ENCODE results near the gene CAMK2A. TPM values are rescaled to one million over a fixed set of nuclear protein-coding genes. Genes with fewer than 3 reads are reported as not detected.
A peak's percentile ranks its signal among the peaks of the same experiment; 100 is the strongest.

CAMK2A gene
- total RNA-seq, 2 experiments from 2014 or later: not detected

DNA sequence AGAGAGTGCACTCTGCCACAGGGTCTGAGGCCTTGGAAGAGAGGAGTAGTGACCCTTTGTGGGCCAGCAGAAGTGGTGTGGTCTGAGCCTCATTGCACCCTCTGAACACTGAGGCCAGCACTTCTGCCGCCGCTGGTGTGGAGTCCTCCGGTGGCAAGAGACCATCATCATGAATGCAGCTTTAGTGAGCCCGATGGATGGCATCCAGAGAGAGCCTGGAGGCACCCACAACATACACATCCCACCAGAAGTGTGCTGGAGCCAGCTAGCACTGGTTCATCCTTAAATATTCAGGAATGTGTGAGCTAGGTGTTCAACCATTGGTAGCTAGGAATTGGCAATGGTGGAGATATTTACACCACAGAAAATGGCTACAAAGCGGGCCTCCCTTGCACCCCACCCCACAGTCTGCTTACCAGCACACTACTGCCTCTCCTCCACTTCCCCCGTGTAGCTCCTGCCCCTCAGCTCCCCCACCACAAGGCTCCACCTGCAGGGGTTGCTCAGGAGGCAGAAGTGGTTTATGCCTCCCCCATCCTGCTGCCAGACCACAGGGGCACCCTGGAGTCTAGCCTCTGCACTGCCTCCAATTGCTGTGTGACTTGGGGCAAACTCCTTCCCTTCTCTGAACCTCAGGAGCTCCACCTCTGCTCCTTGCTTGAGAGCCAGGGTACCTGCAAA is 83.3 kb downstream of the CAMK2A start:
- CTCF ChIA-PET: interaction anchor here (0.6 to 1.2 kb wide), 3 partner anchors 9 to 78 kb away, joined by 3 to 4 read pairs (median 4); no protein-coding TSS in a partner anchor
- intact Hi-C loops (cut with micrococcal nuclease): no loop called here
- peaks cover 20% of the 10 kb centered on the region for H3K4me1 Mint-ChIP-seq (ENCODE audit: low read depth)

DNA sequence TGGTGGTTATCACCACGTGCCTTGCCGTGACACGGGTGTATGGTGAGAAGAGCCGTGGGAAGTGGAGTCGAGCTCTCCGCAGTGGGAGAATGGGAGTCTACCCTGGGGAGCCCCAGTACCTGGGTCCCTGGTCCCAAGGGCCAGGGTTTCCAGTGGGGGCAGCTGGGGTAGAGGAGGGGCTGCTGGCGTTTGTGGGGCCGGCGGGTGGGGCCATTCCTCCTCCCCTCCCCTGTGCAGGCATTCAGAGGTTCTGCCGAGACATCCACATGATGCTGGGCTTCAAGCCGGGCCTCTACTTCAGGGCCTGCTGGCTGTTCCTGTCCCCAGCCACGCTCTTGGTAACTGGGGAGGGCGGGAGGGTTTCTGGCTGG is 85.0 kb downstream of the CAMK2A start:
- DNase-seq (no peak), ATAC-seq (no peak)
- Mint-ChIP-seq H3K27me3 (peaks cover 5% of the 10 kb centered on the region), H3K36me3 (ENCODE audit: low read depth) (no peaks in the 10 kb centered on the region), H3K4me3 (no peak overlapping the region), H3K27ac (no peak overlapping the region), H3K9me3 (no peaks in the 10 kb centered on the region), H3K4me1 (ENCODE audit: low read depth) (peaks cover 17% of the 10 kb centered on the region)
- TF ChIP-seq, protein P1, sequence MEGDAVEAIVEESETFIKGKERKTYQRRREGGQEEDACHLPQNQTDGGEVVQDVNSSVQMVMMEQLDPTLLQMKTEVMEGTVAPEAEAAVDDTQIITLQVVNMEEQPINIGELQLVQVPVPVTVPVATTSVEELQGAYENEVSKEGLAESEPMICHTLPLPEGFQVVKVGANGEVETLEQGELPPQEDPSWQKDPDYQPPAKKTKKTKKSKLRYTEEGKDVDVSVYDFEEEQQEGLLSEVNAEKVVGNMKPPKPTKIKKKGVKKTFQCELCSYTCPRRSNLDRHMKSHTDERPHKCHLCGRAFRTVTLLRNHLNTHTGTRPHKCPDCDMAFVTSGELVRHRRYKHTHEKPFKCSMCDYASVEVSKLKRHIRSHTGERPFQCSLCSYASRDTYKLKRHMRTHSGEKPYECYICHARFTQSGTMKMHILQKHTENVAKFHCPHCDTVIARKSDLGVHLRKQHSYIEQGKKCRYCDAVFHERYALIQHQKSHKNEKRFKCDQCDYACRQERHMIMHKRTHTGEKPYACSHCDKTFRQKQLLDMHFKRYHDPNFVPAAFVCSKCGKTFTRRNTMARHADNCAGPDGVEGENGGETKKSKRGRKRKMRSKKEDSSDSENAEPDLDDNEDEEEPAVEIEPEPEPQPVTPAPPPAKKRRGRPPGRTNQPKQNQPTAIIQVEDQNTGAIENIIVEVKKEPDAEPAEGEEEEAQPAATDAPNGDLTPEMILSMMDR (IDR thresholded peaks at IDR 0.05): no peak
- POLR2A ChIA-PET: interaction anchor here (1.2 kb wide), 1 partner anchor 10 kb away, joined by 5 read pairs; no protein-coding TSS in a partner anchor
- intact Hi-C loops (cut with micrococcal nuclease): no loop called here
- CTCF ChIA-PET: no interaction called here

More for the DNA sequence above, 83.3 kb downstream of the CAMK2A start:
- Mint-ChIP-seq H3K4me3 (no peak overlapping the region), H3K9me3 (no peaks in the 10 kb centered on the region), H3K27me3 (peaks cover 3% of the 10 kb centered on the region), H3K27ac (no peak overlapping the region), H3K36me3 (ENCODE audit: low read depth) (no peaks in the 10 kb centered on the region)
- peak; percentile 38 for ATAC-seq
- POLR2A ChIA-PET: interaction anchor here (0.7 kb wide), 1 partner anchor 183 kb away, joined by 3 read pairs; no protein-coding TSS in a partner anchor
- peak; percentile 13 for DNase-seq
- TF ChIP-seq, protein P1 (IDR thresholded peaks at IDR 0.05): no peak

DNA sequence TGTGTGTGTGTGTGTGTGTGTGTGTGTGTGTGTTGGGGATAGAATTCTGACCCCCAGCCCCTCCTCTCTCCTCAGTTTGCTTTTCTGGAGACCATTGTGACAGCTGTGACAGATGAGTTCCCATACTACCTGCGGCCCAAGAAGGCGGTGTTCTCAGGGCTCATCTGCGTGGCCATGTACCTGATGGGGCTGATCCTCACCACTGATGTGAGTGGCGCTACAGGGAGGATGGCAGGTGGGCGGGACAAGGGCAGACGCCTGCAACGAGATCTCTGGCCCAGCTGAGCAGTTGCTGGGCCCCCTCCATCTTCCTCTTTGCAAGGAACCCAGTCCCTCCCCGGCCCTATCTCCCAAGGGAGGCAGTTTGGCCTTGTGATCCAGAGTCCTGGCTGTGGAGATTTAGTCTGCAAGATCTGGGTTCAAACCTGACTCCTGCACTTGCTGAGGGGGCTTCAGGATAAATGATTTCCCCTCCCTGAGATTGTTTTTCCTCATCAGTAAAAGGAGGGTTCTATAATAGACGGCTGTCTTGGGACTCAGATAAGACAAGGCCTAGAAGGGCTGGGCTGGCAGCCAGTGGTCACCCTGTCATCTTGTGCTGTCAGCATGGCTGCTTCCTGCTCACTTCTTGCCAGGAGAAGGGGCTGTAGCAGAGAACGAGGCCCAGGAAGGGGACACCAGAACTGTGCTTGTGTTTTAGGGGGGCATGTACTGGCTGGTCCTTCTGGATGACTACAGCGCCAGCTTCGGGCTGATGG is 85.6 kb downstream of the CAMK2A start:
- H3K27ac Mint-ChIP-seq: no peak overlapping the region

DNA sequence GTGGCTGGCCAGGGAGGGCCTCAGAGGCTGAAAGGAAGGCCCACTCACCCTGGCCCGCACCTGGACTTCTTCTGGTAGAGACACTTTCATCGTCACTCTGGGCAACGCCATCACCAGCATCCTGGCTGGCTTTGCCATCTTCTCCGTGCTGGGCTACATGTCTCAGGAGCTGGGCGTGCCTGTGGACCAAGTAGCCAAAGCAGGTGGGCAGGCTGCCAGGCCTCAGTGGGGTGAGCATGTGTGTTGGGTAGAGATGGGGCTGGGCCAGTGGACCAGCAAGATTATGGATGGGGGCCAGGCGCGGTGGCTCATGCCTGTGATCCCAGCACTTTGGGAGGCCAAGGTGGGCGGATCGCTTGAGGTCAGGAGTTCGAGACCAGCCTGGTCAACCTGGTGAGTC is 87.1 kb downstream of the CAMK2A start:
- DNase-seq: no peak
- TF ChIP-seq, protein P1 (IDR thresholded peaks at IDR 0.05): no peak
- Mint-ChIP-seq H3K4me3 (no peak overlapping the region), H3K4me1 (ENCODE audit: low read depth) (peaks cover 2% of the 10 kb centered on the region), H3K27ac (no peak overlapping the region), H3K9me3 (no peaks in the 10 kb centered on the region), H3K27me3 (peaks cover 3% of the 10 kb centered on the region), H3K36me3 (ENCODE audit: low read depth) (no peaks in the 10 kb centered on the region)
- intact Hi-C loops (cut with micrococcal nuclease): no loop called here
- POLR2A ChIA-PET: no interaction called here
- ATAC-seq: no peak
- CTCF ChIA-PET: no interaction called here

More for the DNA sequence above, 85.6 kb downstream of the CAMK2A start:
- TF ChIP-seq, protein P1 (IDR thresholded peaks at IDR 0.05): no peak
- peaks cover 5% of the 10 kb centered on the region for H3K27me3 Mint-ChIP-seq
- POLR2A ChIA-PET: no interaction called here
- H3K4me3 Mint-ChIP-seq: no peak overlapping the region
- H3K9me3 Mint-ChIP-seq: no peaks in the 10 kb centered on the region
- no peaks in the 10 kb centered on the region for H3K36me3 Mint-ChIP-seq (ENCODE audit: low read depth)
- ATAC-seq (no peak), DNase-seq (no peak)
- intact Hi-C loops (cut with micrococcal nuclease): no loop called here
- H3K4me1 Mint-ChIP-seq (ENCODE audit: low read depth): peaks cover 12% of the 10 kb centered on the region
- CTCF ChIA-PET: no interaction called here

DNA sequence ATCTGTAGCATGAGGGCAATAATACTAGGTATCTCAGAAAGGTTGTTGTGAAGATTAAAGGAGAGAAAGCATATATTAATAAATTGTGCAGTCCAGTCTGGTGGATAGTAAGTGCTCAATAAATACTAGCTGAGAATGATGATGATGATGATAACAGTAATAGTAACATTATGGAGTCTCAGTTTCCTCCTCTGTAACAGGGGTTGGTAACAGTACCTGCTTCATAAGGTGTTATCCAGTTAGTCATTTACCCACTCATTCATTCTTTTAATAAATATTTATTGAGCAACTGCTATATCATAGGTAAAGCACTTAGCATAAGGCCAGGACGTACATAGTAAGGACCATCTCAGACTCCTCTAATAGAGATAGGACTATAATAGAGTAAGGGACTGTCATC is 92.1 kb downstream of the CAMK2A start:
- TF ChIP-seq, protein P1 (IDR thresholded peaks at IDR 0.05): no peak
- POLR2A ChIA-PET: no interaction called here
- Mint-ChIP-seq H3K27ac (no peak overlapping the region), H3K27me3 (peaks cover 8% of the 10 kb centered on the region), H3K36me3 (ENCODE audit: low read depth) (no peaks in the 10 kb centered on the region), H3K9me3 (no peaks in the 10 kb centered on the region), H3K4me1 (ENCODE audit: low read depth) (no peaks in the 10 kb centered on the region), H3K4me3 (no peak overlapping the region)
- ATAC-seq (no peak), DNase-seq (no peak)
- intact Hi-C loops (cut with micrococcal nuclease): no loop called here
- CTCF ChIA-PET: interaction anchor here (1.5 kb wide), 1 partner anchor 9 kb away, joined by 4 read pairs; no protein-coding TSS in a partner anchor
